GM12874 (cell line): ENCODE results near the gene C10orf62.

Source experiments
- TF ChIP-seq, protein P1 (sequence below): IDR thresholded peaks from 2 replicates; pipeline ENCODE4 v1.5.1; 2011; ENCODE audit warnings: low read depth, mild to moderate bottlenecking, control low read depth, low read length, moderate library complexity; ENCODE audit not compliant: insufficient read depth

The C10orf62 gene

DNA sequence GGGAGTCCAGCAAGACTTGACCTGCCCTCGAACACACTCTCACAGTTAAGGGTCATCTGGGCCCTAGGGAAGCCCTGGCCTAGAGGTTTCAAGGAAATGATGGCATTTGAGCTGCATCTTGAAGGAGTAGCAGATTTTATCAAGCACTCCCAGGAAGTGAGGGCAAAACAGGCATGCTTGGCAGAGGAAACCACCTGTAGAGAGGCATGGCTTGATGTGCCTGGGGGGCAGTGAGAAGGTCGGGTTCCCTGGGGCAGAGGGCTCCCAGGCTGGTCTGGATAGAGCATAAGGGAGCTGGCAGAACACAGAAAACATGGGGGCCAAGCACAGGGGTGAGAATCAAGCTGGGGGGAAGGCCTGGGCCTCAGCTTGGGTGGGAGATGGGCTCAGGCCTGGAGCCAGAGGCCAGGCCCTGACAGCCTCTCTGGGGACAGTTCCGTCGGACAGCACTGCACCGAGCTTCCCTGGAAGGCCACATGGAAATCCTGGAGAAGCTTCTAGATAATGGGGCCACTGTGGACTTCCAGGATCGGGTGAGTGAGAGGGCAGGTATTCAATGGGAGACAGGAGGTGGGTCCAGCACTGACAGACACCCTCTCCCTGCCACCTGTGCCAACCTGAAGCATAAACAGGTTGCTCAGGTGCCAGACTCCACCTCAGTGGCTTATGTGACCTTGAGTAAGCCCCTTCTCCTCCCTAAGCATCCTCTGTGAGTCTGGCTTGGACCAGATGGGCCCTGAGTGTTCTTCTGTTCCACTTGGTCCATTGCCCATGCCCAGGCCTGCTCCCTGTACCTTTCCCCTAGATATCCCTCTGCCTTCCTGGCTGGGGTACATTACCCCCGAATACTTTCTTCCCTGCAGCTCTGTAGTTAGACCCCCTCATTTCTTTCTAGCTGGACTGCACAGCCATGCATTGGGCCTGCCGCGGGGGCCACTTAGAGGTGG is 8.8 kb upstream of the C10orf62 start:
- TF ChIP-seq, protein P1, sequence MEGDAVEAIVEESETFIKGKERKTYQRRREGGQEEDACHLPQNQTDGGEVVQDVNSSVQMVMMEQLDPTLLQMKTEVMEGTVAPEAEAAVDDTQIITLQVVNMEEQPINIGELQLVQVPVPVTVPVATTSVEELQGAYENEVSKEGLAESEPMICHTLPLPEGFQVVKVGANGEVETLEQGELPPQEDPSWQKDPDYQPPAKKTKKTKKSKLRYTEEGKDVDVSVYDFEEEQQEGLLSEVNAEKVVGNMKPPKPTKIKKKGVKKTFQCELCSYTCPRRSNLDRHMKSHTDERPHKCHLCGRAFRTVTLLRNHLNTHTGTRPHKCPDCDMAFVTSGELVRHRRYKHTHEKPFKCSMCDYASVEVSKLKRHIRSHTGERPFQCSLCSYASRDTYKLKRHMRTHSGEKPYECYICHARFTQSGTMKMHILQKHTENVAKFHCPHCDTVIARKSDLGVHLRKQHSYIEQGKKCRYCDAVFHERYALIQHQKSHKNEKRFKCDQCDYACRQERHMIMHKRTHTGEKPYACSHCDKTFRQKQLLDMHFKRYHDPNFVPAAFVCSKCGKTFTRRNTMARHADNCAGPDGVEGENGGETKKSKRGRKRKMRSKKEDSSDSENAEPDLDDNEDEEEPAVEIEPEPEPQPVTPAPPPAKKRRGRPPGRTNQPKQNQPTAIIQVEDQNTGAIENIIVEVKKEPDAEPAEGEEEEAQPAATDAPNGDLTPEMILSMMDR = no peak

DNA sequence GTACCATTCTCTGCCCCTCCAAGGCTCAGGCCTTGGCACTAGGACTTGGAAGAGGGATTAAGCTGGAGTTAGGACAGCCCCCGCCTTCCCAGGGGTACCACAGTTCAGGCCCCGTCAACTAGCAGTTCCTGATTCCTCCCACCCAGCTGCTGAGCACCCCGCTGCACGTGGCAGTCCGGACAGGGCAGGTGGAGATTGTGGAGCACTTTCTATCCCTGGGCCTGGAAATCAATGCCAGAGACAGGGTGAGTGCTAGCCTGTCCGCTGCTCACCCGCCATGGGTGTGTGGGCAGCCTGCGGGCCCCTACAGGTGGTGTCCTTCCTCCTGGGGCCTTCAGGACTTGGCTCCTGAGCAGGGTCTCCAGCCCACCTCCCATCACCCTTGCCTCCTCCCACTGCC is 7.4 kb upstream of the C10orf62 start:
- TF ChIP-seq, protein P1 = no peak

DNA sequence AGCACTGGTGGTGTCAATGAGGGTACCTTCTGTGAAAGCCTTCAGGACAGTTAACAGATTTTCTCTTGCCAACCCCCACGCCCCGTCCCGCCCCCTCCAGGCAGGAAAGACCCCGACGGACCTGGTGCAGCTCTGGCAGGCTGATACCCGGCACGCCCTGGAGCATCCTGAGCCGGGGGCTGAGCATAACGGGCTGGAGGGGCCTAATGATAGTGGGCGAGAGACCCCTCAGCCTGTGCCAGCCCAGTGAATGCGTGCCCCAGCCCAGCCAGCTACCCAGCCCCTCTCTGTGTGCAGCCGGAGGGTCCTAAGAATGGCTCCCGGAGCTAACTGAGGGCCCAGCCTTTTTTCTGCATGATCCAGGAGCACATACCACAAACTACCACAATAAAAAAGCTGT is 6.0 kb upstream of the C10orf62 start:
- TF ChIP-seq, protein P1 = no peak

DNA sequence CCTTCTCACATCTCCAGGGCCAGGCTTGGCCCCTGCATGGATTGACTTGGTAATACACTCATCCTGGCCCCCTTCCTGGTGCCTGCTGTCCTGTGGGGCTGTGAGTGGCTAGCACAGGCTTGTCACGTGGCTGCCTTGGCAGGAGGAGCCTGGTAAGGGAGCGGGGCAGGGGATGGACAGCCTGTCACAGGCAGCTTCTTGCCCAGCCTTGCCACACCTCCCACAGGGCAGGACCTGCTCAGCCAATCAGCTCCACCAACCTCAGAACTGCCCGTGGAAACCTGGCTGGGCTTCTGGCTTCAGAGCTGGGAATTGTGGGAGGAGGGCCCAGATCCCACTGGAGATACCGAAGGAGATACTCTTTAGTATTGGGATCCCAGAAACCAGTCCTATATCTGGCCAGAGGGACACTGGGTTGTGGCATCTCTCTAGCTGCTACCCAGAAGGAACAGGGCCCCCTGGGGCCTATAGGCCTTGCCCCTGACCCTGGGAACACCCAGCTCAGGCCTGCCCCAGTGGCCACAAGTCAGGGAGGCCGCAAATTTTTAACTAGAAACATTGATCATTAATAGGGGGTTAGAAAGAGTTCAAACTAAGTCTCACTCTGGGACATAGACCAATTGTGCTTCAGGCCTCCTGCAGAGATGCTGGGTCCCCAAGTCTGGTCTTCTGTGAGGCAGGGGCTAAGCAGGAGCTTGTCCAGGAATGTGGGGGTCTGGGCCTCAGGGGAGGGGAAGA is 5.3 kb upstream of the C10orf62 start, which contains the start of gene HOGA1:
HOGA1 (plus strand) TSS at position 330 of the 738 bp plus-strand sequence; CDS start at position 645, 315 bp downstream.
- TF ChIP-seq, protein P1 = no peak

DNA sequence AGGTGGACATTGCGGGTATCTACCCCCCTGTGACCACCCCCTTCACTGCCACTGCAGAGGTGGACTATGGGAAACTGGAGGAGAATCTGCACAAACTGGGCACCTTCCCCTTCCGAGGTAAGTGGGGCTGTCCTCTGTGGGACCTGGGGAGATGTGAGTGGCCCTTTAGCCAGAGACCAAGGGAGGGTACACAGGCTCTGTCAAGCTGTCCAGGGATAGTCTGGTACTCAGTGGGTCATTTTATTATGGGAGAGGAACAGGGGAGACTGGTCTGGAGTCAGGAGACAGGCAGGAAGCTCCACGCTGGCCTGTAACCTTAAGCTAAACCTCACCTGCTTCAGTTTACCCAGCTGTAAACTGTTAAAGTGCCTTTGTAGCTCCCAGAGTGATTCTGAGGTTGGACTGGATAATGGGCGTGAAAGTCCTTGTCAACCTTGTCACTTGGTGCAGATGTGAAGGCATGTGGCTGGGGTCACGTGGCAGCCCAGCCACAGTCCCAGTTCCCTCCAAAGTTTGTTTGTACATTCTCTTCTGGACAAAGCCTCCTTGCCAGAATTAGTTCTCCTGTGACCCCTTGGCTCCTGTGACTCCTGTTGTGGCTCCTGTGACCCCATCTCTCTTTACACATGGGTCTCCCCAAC is 4.6 kb upstream of the C10orf62 start:
- TF ChIP-seq, protein P1 = no peak

DNA sequence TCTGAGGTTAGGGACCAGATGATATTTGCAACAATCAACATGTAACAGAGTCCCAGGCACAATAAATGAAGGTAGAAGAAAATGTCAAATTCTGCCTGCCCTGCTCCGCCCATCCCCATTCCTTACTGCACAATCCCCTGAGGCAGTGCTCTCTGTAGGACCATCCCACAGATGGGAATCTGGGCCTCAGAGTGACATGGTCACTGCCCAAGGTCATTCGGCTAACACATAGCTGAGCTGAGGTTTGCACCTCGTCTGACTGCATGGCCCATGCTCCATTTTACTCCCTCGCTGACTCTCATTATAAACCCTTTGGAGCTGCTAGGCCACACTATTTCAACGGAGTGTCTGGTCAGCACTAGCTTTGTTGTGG is 4.1 kb upstream of the C10orf62 start:
- TF ChIP-seq, protein P1 = no peak

DNA sequence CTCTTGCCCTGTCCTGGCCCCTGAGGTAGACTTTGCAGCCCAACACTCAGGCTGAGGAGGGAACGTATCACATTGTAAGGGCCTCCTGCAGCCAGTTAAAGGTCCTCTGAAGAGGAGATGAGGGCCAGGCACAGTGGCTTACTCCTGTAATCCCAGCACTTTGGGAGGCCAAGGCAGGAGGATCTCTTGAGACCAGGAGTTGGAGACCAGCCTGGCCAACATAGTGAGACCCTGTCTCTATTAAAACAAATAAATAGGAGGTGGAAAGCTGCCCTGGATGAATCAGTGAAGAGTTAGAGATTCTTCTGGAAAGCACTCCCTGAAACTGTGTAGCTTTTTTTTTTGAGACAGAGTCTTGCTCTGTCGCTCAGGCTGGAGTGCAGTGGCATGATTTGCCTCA is 2.3 kb upstream of the C10orf62 start:
- TF ChIP-seq, protein P1 = no peak
